HG02943 (cell line): Measurements from ENCODE around the gene WDR35.

ENCODE experiments used
- ATAC-seq: cut with Tn5 transposase; IDR thresholded peaks from one replicate; pipeline ENCODE4 v1.9.1; 2021; ENCODE audit warnings: mild to moderate bottlenecking, low read depth, moderate library complexity; ENCODE audit not compliant: unreplicated experiment

WDR35 gene

DNA sequence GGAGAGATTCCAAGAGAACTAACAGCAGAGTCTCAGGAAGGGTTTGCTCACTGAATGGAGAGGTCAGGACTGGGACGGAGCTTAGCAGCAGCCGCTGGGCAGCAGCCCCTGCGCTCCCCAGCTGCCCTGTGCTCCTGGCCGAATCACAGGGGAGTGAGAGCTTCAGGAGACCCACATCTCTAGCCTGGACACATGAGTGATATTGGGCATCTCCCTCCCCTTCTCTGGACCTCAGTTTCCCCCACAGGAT is 22.1 kb upstream of the WDR35 start:
- ATAC-seq, result no peak

DNA sequence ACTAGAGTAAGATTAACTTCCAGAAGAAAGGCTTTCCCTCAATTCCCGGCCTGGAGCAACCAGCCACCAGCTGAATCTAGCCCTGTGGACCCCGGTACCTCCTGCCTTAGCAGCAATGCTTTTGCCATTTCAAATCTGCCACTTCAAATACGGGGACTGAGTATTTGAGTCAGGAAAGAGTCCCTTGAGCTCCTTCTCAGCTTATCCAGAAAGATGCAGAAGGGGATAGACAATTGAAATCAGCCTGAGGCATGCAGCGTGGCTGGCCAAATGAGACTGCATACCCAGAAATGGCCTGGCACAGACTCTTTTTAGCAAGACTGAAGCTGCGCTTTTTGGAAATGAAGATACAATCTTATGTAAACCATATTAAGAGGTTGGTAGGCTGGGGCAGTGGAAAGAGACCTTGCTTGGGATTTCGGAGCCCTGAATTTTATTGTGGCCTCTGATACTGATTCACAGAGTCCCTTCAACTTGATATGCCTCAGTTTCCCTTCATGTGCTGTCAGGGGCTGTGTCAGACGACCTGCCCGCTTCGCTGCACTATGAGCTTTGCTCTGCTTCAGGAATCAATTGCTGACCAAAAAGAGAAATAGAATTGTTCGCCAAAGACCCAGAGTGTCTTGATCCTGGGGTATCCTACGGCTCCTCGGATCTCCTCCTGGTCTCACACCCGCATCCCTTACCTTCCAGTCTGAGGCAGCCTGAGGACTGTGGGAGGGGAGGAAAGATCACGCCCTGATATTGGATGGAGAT is 21.5 kb upstream of the WDR35 start:
- ATAC-seq, result no peak

DNA sequence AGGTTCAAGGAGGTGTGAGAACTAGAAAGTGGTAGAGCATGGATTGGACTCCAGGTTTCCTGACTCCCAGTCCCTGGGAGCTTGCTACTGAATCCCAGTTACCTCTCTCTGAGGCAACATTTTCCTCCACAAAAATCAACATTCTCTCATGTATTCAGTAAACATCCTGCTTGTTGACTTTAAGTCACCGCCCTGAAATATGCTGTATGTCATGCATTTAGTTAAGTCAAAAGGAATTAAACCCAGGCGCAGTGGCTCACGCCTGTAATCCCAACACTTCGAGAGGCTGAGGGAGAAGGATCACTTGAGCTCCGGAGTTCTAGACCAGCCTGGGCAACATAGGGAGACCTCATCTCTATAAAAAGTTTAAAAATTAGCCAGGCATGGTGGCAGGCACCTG is 18.8 kb upstream of the WDR35 start:
- no peak for ATAC-seq

DNA sequence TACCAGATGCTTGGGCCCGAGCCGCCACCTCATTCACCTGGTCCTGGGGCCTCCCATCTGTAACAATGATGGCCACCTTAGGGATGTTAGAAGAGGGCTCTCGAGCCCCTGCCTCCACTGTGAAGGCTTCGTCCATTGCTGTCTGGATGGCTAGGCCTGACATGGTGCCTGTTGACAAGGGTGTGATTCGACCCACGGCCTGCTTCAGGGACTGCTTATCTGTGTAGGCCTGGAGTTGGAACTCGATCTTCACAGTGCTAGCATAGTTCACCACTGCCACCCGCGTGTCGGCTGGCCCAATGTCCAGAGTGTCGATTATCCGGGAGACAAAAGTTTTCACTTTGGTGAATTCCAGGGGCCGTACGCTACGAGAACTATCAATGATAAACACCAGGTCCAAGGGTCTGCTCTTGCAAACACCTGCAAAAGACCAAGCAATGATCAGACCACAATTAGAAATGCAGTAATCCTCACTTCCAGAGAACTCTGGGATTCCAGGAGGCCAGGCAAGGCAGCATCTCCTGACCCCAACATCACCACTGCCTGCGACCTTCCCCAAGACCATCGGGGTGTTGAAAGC is 16.1 kb upstream of the WDR35 start:
- no peak for ATAC-seq

DNA sequence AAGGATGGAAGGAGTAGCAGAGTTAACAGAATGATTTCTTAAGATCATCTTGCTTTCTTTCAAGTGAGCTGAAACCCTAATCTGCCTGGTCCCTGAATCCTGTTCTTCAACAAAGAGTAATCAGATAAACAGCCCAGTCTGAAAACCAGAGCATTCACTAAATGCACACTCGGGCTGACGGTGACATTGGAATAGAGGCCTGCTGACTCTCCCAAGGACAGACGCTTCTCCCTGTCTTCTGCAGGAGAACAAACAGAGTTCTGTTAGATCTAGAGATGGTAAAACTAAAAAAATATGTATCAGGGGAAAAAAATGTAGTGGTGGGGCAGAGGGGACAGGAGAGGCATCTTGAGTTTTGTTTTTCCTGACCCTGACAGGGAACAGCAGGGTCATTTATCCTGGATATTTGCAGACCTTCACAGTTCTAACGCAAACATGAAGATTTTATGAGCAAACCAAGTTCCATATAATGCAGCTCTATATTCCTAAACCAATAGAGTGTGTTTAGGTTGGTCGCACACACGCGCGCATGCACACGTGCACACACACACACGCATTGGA is 15.2 kb upstream of the WDR35 start:
- ATAC-seq, result no peak

DNA sequence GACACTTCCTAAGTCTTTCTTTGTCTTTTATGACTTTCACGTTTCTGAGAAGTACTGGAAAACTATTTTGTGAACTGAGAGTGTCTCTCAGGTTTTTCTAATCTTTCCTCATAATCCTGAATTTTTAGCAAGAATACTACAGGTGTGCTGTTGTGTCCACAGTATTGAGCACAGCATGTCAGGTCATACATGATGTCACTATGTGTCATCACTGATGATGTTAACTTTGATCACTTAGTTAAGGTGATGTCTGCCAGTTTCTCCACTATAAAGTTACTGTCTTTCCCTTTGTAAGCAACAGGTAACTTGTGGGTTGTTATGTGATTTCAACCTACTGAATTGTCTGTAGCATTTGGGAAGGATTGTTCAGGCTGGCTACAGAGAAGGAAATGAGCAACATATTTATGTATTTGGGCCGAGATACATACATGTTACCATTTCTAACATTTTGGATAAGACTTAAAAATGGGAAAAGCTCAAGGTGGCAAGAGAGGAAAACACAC is 11.5 kb upstream of the WDR35 start:
- ATAC-seq, result no peak

DNA sequence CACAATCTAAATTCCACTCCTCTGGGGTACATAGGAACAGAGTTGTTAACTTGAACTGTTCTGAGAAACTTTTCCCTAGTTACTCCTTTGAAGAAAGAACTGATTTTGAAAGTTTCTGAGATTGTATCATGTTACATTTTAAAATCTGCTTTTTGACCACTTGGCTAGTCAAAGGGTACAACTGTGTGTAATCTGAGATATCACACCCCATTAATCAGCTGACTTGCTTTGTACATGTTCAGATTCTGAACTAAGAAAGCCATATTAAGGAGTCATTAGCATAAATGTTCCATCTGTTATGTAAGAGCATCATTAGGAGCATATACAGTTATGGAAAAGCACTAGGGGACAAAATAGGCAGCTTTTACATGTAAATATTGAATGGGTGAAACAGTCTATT is 3.8 kb upstream of the WDR35 start:
- no peak for ATAC-seq

DNA sequence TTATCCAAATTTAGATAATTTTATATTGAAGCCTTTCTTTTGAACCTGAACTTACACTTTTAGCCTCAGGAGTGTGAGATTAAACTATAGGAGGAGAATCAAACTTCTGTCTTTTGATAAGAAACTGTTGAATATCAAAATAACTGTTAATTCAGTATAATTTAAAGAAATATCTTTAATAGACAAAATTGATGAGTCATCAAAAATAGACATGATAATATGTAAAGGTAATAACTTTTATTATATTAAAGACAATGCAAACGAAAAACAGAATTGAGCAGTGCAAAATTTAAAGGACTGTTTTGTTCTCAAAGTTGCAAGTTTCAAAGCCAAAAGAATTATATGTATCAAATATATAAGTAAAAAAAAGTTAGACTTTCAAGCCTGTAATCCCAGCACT is 2.0 kb upstream of the WDR35 start:
- no peak for ATAC-seq

DNA sequence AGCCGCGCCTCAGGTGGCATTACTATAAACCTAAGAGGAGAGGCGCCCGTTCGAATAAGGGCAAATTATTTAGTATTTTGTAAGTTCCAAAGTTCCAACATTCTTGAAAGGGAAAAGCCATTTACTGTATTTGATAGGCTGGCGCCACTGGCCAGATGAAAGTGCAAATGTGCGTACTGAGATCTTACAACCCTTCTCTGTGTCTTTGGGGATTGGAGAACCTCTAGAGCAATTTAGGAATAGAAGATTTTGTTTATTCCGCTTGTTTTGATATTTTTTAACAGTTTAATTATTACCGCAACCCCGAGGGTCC is 467 bp upstream of the WDR35 start:
- no peak for ATAC-seq

DNA sequence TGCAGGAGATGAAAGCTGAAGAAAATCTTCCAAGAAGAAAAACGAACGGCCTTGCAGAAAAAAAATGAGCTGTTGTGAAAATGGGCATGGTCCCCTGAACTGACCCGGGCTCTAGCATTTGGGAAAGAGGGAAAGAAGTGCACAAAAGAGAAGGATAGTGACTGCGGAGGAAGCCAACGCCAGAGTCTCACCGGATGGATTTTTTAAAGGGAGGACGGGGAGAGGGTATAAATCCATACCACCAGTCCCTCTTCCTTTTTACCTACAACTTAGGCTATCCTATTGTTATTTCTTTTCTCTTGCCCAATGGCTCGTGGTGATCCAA is 601 bp downstream of the WDR35 start:
- no peak for ATAC-seq

DNA sequence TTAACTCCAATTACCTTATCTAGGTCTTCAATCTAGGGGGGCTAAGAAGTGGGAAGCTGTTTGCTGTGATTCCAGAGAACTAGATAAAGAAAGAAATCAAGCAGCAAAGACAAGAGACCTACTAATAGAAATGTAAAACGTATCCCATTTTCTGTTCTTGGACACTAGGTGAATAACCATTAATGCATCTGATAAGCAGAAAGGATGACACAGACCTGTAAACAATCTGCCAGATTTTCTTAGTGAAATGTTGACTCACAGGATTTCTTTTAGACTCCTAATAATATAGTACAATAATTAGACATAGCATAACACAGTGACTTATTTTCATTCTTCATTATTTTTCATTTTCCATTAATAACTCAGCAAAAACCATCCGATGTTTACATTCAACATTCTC is 1.3 kb downstream of the WDR35 start:
- ATAC-seq, result no peak

DNA sequence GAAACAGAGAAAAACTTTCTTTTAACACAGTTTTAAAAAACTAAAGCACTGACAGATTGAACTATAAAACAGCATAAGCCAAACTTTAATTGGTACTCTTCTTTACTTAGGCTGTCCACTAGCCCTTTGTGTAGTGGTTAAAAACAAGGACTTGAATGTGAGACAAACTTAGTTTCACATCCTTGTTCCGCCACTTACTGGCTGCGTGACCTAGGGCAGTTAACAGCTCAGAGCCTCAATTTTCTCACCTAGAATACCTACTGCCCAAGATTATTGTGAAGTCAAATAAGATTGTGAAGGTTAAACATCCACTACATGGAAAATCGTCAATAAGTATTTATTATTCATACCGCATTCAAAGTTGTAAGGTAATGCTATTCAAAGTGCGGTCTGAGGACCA is 2.0 kb downstream of the WDR35 start:
- ATAC-seq, result peak; percentile 73

DNA sequence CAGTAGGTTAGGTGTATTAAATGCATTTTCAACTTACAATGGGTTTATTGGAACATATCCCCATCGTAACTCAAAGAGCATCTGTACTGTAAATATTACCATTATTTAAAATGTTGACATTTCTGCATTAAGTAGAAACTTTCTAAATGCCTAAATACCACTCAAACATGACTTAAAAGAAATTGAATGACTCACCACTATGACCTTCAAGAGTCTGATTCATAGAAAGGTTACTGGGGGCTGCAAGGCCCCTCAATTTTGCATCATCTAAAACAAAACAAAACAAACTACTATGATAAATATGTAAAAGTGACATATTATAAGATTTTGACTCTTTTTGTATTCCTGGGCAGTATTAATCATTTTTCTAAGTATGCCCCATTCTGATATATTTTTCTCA is 7.6 kb downstream of the WDR35 start:
- no peak for ATAC-seq

DNA sequence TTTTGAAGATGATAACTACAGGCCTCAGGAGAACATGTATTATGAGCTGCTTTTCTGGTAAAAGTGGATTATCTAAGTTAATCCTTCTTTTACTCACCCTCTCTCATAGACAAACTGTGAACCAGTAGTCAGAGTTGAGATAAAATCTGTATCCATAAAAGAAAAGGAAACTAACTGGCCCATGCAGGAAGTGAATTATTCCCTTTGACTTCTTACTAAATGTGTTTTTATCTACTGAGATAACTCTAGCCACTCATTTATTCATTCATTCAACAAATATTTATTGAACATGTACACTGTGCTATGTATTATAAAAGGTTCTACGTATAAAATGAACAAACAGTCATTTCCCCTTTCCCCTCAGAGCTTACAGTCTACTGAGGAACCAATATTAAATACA is 10.0 kb downstream of the WDR35 start:
- no peak for ATAC-seq

DNA sequence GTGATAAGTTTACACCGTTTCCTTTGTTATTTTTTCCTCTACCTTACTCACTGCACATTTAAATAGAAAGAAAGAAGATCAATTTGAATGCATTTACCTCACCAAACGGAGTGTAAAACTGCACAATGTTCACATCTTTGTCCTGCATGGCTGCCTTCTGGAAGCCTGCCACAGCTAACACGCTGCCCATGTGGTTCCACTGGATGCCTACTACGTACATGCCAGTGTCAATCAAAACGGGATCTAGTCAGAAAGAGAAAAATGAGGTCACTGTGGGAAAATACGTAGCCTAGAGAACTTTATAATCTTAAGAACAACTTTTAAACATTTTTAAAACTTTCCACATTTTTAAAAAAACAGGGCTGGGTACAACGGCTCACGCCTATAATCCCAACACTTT is 16.4 kb downstream of the WDR35 start:
- ATAC-seq, result no peak

DNA sequence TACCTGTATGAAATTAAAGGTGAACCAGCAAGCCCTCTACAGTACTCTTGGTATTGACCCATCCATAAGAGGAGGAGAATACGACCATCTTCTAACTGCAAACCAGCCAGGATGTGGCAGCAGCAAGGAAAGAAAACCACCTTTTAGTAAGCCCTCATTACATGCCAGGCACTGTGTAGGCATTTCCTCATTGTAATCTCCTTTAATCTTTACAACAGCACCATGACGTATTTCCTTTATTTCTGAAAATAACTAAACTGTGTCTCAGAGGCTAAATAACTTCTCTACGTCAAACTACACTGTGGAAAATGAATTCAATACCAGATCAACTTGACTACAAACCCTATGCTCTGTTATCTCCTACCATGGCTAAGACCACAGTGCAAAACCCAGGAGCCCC is 18.2 kb downstream of the WDR35 start:
- ATAC-seq, result no peak

DNA sequence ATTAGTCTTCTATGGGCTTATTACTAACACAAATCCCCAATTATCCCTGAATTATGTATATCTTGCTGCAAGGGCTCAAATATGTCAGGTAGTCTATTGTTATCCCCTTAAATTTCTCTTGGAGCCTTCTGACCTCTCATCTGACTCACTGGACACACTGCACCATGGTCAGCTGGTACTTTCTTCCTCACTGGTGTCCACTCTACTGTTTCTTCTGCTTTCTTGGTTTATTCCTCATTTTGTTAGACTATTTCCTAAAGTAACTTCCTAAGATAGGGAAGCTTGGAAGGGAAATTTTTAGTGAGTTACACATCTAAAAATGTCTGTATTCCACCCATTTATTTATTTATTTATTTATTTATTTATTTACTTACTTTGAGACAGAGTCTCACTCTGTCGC is 26.5 kb downstream of the WDR35 start:
- ATAC-seq, result no peak

DNA sequence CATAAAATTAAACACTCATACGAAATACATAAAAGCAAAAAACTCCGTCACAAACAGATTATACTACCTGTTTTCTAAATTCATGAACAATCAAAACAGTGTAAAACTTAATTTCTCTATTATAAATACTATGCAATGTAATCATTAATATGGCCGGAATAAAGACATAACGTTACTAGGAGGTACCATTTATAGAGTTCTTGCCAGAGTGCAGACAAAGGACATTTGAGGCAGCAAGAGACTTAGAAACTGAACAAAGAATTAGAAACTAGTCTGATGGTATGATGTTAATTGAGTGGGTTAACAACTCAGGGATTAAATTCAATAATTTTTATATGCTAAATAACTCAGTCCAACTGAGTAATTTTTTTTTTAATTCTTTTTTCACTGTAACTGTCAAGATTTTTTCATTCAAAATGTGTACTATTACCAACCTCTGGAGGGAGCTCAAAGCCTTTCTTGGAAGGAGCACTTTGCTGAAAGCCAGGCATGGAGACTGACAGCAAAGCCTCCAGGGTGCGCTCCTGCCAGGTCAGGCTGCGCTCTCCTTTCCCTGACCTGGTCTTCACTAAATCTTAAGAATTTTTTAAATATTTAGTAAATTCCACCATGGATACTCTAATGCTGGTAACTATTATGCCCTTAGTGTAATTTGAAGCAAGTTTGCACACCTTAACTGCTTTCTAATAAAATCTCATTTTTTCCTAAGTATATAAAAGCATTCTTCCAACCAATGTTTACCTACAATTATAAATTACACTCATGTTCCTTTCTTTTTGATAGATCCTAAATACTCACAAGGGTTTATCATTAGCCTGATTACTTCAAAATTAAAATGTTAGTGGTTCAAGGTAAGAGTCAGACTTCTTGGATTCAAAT is 34.1 kb downstream of the WDR35 start:
- ATAC-seq, result peak; percentile 73

DNA sequence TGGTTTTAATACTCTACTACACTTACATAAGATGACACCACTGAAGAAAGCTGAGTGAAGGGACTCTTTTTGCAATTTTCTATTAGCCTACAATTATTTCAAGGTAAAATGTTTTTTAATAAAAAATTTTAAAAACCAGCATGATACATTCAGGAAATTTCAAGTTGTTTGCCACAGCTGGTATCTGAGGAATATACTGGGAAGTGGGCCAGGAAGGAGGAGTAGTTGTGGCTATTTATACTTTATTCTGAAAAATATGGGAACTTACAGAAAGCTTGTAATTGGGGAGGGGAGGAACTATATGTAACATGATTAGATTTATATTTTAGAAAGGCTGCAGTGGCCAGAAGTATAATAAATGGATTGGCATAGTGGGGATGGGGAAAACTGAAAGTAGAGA is 40.8 kb downstream of the WDR35 start:
- no peak for ATAC-seq

DNA sequence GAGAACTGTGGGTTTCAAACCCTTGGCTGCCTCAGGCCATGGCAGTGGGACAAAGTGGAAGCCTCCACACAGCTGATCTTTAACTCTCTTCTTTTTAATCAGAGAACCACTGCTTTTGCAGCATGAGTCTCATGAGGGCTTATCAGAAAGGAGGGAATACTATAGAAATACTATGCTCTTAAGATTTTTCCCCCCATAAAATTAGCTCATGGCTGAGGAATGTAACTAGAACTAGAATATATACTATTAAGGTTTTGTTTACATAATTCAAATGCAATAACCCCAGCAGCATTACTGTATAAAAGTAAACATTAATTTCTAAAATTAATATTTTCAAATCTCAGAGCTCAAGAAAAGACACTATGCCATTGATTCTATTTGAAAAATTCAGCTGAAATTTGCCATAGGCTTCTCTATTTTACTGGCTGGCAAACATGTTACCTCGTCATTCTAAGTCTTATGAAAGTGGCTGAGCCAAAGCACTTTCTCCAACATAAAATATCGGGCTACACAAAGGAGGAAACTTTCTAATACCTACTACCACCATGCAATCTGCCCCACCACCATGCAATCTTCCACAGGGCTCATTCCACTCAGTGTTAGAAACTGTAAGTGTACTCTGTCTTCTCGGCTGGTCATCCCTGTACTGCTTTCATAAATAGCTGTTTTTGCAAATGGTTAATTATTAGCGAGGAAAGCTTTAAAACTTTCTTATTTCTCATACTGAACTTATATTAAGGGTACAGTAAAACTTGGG is 42.5 kb downstream of the WDR35 start:
- ATAC-seq, result no peak

DNA sequence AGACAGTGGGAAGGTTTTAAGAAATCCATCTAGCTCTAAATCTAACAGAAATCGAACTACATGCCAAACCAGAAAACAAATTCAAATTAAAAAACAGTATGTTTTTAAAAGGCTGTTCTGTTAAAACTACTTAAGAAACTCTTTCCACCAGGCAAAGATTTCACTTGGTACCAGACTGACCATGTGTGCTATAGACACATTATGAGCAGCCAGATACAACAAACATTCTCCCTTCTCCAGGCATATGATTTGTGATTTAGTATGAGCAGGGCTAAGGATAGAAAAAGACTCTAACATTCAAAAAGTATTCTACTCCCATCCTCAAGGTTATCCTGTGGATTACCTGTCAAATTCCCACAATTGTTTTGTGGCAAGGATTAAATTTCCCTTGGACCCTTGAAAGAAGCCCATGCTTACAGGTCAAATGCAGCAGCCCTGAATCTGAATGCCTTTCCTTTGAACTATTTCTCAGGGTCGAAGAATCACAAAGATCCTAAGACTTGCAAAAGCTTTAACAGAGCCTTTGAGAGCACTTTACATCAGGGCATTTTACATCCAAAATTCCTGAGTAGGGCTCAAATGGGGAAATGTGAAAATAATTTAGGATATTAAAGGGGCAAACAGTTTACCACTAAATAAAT is 45.6 kb downstream of the WDR35 start:
- no peak for ATAC-seq
